ENCODE data around the gene SMIM24. TPM values are rescaled to one million over a fixed set of nuclear protein-coding genes. Genes with fewer than 3 reads are reported as not detected.

SMIM24 gene
- total and polyA plus RNA-seq, 10 of the 15 experiments (the other 5 are each of a cell fraction or from before 2014, with no cell fraction given): 0.14 to 0.44 (median 0.23) TPM; not detected in 4

GRCh38 chr19:3512562-3513228 is 32.4 kb upstream of the SMIM24 start:
- POLR2A ChIA-PET: no interaction called here
- WGBS (ENCODE audit: insufficient coverage, insufficient replicate concordance, low lambda C conversion rate, missing lambda C conversion rate): 91% methylated on average over 17 of the region's 17 CpGs
- intact Hi-C loops (cut with micrococcal nuclease; ENCODE audit: unreplicated experiment) (no loop called here), in situ Hi-C loops (cut with MboI) (no loop called here)
- FAIRE-seq (no peak), ATAC-seq (no peak), DNase-seq (ENCODE audit: low read depth, low spot score) (no peak)
- H3K9me3 ChIP-seq (replicated peaks; ENCODE audit: control insufficient read depth, insufficient read depth, low read length): no peaks in the 10 kb centered on the region
- no TSS peak for BruUV-seq (replicated peaks)
- CTCF ChIA-PET: no interaction called here
- H3K27ac ChIP-seq (ENCODE audit: control insufficient read depth, insufficient read depth): no peak overlapping the region
- peaks cover 0 to 1% of the 10 kb centered on the region in 2 experiments; a peak in 3 of 4 replicates for H3K36me3 ChIP-seq (ENCODE audit: control insufficient read depth in 2 of 2, insufficient read depth in 2 of 2, low read length in 1 of 2)
- H3K4me2 ChIP-seq (ENCODE audit: control insufficient read depth, insufficient read depth): no peak overlapping the region
- H3K27me3 ChIP-seq (replicated peaks in 1 of 2; ENCODE audit: control insufficient read depth in 2 of 2, insufficient read depth in 2 of 2, low read length in 1 of 2): no peaks in the 10 kb centered on the region
- no peak for TF ChIP-seq SRF (IDR thresholded peaks at IDR 0.05; ENCODE audit: low read depth in 2 of 2, low read length in 2 of 2)
- TF ChIP-seq EP300 (IDR thresholded peaks at IDR 0.05; ENCODE audit: borderline replicate concordance in 1 of 2, control insufficient read depth in 1 of 2, low read depth in 2 of 2, low read length in 2 of 2): no peak
- no peak for TF ChIP-seq BMI1 (IDR thresholded peaks at IDR 0.05; ENCODE audit: borderline replicate concordance)
- TF ChIP-seq RAD21 (IDR thresholded peaks at IDR 0.05; ENCODE audit: insufficient read depth, low read depth, low read length): no peak
- no peak for TF ChIP-seq HCFC1 (IDR thresholded peaks at IDR 0.05; ENCODE audit: low read length)
- TF ChIP-seq CBX3 (IDR thresholded peaks at IDR 0.05; ENCODE audit: borderline replicate concordance, low read depth): no peak
- TF ChIP-seq KDM1A (IDR thresholded peaks at IDR 0.05; ENCODE audit: borderline replicate concordance): no peak
- no peak for TF ChIP-seq MTA2 (IDR thresholded peaks at IDR 0.05; ENCODE audit: low read depth)
- no peak for TF ChIP-seq STAT3 (IDR thresholded peaks at IDR 0.05; ENCODE audit: low read depth, low read length)
- no peak for TF ChIP-seq SMARCA5 (IDR thresholded peaks at IDR 0.05)
- no peak for TF ChIP-seq SP1 (IDR thresholded peaks at IDR 0.05; ENCODE audit: low read depth, low read length)
- no peak for TF ChIP-seq NFYA (IDR thresholded peaks at IDR 0.05; ENCODE audit: borderline replicate concordance, low read depth, low read length)
- TF ChIP-seq NBN (IDR thresholded peaks at IDR 0.05): no peak
- no peak for TF ChIP-seq ZNF217 (IDR thresholded peaks at IDR 0.05)
- RAD21 ChIA-PET (ENCODE audit: unreplicated experiment): no interaction called here
- no peaks in the 10 kb centered on the region for H4K20me1 ChIP-seq (ENCODE audit: control insufficient read depth, insufficient read depth)
- peaks cover 32% of the 10 kb centered on the region for H3K79me2 ChIP-seq (ENCODE audit: control insufficient read depth, insufficient read depth, low read length)
- peaks cover 9% of the 10 kb centered on the region; the same call in 1 of the 2 replicates for H3K4me1 ChIP-seq (ENCODE audit: control insufficient read depth, insufficient read depth, low read length)
- no peak overlapping the region for H3K4me3 ChIP-seq
- H2AFZ ChIP-seq (ENCODE audit: control insufficient read depth, low read depth, low read length): no peak overlapping the region
- SMC1A ChIA-PET (ENCODE audit: uncharacterized antibody, unreplicated experiment): no interaction called here
- H3K9ac ChIP-seq (ENCODE audit: control insufficient read depth, insufficient read depth, low read length): no peak overlapping the region
